IMR-90 (cell line): Measurements from ENCODE around the gene ANOS1. TPM values are rescaled to one million over a fixed set of nuclear protein-coding genes. Genes with fewer than 3 reads are reported as not detected.

Experiments used
- ATAC-seq: fragments of 200-7000 bp; cut with Tn5 transposase; 2 replicates; pipeline ENCODE4 v1.9.1; 2020; ENCODE audit warnings: low read depth, mild to moderate bottlenecking, moderate library complexity
- BruUV-seq: library from RNA; stranded (reverse); fragments of 400-500 nt; replicated peaks from 2 replicates; lab custom pipeline; 2021; lab: Mats Ljungman, UMichigan
- CTCF ChIA-PET: fragments of 300-600 bp; formaldehyde crosslinking; extraction: SDS; loops from one replicate; lab custom pipeline; 2021; ENCODE audit warnings: antibody characterized with exemption; lab: Yijun Ruan, JAX
- POLR2A ChIA-PET: fragments of 300-600 bp; sonication (Branson Sonifier 250); formaldehyde crosslinking; loops from one replicate; lab custom pipeline; 2022; ENCODE audit warnings: antibody characterized with exemption; ENCODE audit not compliant: unreplicated experiment; lab: Charles Lee
- DNase-seq: peaks from one replicate; pipeline ENCODE4 v3.0.0; 2013
- H2AFZ ChIP-seq: replicated peaks from 2 replicates; pipeline ENCODE3; 2013; ENCODE audit warnings: low read length, mild to moderate bottlenecking; ENCODE audit not compliant: poor library complexity
- H2AK5ac ChIP-seq: 2 replicates; pipeline ENCODE4 v1.6.1; 2013; ENCODE audit warnings: low read depth, low read length, inconsistent platforms
- H2AK9ac ChIP-seq: replicated peaks from 2 replicates; pipeline ENCODE3; 2013; ENCODE audit warnings: mild to moderate bottlenecking, low read depth, low read length, moderate library complexity; ENCODE audit not compliant: poor library complexity
- H2BK120ac ChIP-seq: 2 replicates; pipeline ENCODE4 v1.6.1; 2013; ENCODE audit warnings: low read depth, low read length, inconsistent platforms
- H2BK15ac ChIP-seq: 3 replicates; pipeline ENCODE4 v1.6.1; 2013; ENCODE audit warnings: low read depth, low read length, inconsistent platforms
- H2BK20ac ChIP-seq: 2 replicates; pipeline ENCODE4 v1.6.1; 2013; ENCODE audit warnings: low read depth, mild to moderate bottlenecking, inconsistent platforms, low read length, moderate library complexity
- H2BK5ac ChIP-seq: 2 replicates; pipeline ENCODE4 v1.6.1; 2013; ENCODE audit warnings: mild to moderate bottlenecking, low read depth, low read length, inconsistent platforms; ENCODE audit not compliant: poor library complexity, severe bottlenecking
- H3K14ac ChIP-seq: replicated peaks from 2 replicates; pipeline ENCODE4 v1.6.1; 2013; ENCODE audit warnings: low read depth, low read length, inconsistent platforms
- H3K18ac ChIP-seq: 2 replicates; pipeline ENCODE4 v1.6.1; 2013; ENCODE audit warnings: low read depth, low read length, control low read depth
- H3K23ac ChIP-seq: 2 replicates; pipeline ENCODE4 v1.6.1; 2013; ENCODE audit warnings: low read depth, low read length, inconsistent platforms
- H3K27ac ChIP-seq: 2 replicates; pipeline ENCODE4 v1.5.1; 2013; ENCODE audit warnings: mild to moderate bottlenecking, control low read depth, low read length; ENCODE audit not compliant: insufficient read depth
- H3K27me3 ChIP-seq: 2 replicates; pipeline ENCODE4 v1.6.1; 2013; ENCODE audit warnings: low read length; ENCODE audit not compliant: control insufficient read depth, insufficient read depth
- H3K36me3 ChIP-seq: 2 replicates; pipeline ENCODE4 v1.6.1; 2013; ENCODE audit warnings: low read length, mixed read lengths; ENCODE audit not compliant: control insufficient read depth, insufficient read depth
- H3K4ac ChIP-seq: 2 replicates; pipeline ENCODE4 v1.6.1; 2013; ENCODE audit warnings: low read depth, low read length, inconsistent platforms
- H3K4me1 ChIP-seq: 2 replicates; pipeline ENCODE4 v1.6.1; 2013; ENCODE audit warnings: low read length, mixed read lengths; ENCODE audit not compliant: control insufficient read depth, insufficient read depth
- H3K4me2 ChIP-seq: 2 replicates; pipeline ENCODE4 v1.6.1; 2013; ENCODE audit warnings: low read depth, mild to moderate bottlenecking, control low read depth, low read length, moderate library complexity
- H3K4me3 ChIP-seq: 2 replicates; pipeline ENCODE4 v1.5.1; 2013; ENCODE audit warnings: low read depth, mild to moderate bottlenecking, control low read depth, low read length, moderate library complexity; ENCODE audit not compliant: insufficient read depth
- H3K56ac ChIP-seq: 2 replicates; pipeline ENCODE4 v1.6.1; 2013; ENCODE audit warnings: low read length, inconsistent platforms; ENCODE audit not compliant: insufficient read depth; ENCODE audit errors: extremely low read depth
- H3K79me1 ChIP-seq, 2 experiments: 2 replicates each; pipeline ENCODE4 v1.6.1; 2013; ENCODE audit warnings: low read length in 2 of 2, inconsistent platforms in 1 of 2, low read depth in 1 of 2
- H3K9ac ChIP-seq: 2 replicates; pipeline ENCODE4 v1.6.1; 2013; ENCODE audit warnings: low read depth, low read length, control low read depth
- H3K9me1 ChIP-seq: 2 replicates; pipeline ENCODE4 v1.6.1; 2013; ENCODE audit warnings: low read length, inconsistent platforms; ENCODE audit not compliant: insufficient read depth
- H3K9me3 ChIP-seq: 2 replicates; pipeline ENCODE4 v1.6.1; 2013; ENCODE audit warnings: low read length; ENCODE audit not compliant: control insufficient read depth, insufficient read depth
- H4K20me1 ChIP-seq: 2 replicates; pipeline ENCODE4 v1.6.1; 2013; ENCODE audit warnings: low read length, inconsistent platforms; ENCODE audit not compliant: insufficient read depth
- H4K5ac ChIP-seq: 2 replicates; pipeline ENCODE4 v1.6.1; 2013; ENCODE audit warnings: mild to moderate bottlenecking, low read depth, low read length, control low read depth
- H4K8ac ChIP-seq, 2 experiments: 2 replicates each; pipeline ENCODE4 v1.6.1; 2013; ENCODE audit warnings: low read depth in 2 of 2, low read length in 2 of 2, control low read depth in 1 of 2, inconsistent platforms in 1 of 2
- H4K91ac ChIP-seq: 2 replicates; pipeline ENCODE4 v1.6.1; 2013; ENCODE audit warnings: low read depth, low read length, inconsistent platforms; ENCODE audit not compliant: insufficient read depth
- CEBPB ChIP-seq: IDR thresholded peaks from 2 replicates; pipeline ENCODE4 v1.6.1; 2012; ENCODE audit warnings: low read depth, low read length, improper control_type of control experiment
- CHD1 ChIP-seq: IDR thresholded peaks from 2 replicates; pipeline ENCODE4 v1.6.1; 2012; ENCODE audit warnings: low read depth, low read length, improper control_type of control experiment
- FOS ChIP-seq: fragments of 150-350 bp; IDR thresholded peaks from 2 replicates; pipeline ENCODE4 v1.6.1; 2016; ENCODE audit warnings: low read depth, low read length
- MAFK ChIP-seq: IDR thresholded peaks from 2 replicates; pipeline ENCODE4 v1.6.1; 2012; ENCODE audit warnings: low read depth, low read length, improper control_type of control experiment
- MAZ ChIP-seq: IDR thresholded peaks from 2 replicates; pipeline ENCODE4 v1.6.1; 2012; ENCODE audit warnings: low read depth, mild to moderate bottlenecking, low read length, improper control_type of control experiment, moderate library complexity, borderline replicate concordance
- MXI1 ChIP-seq: IDR thresholded peaks from 2 replicates; pipeline ENCODE4 v1.6.1; 2012; ENCODE audit warnings: low read depth, mild to moderate bottlenecking, low read length, moderate library complexity, borderline replicate concordance
- NFE2L2 ChIP-seq: fragments of 150-350 bp; IDR thresholded peaks from 2 replicates; pipeline ENCODE4 v1.6.1; 2016; ENCODE audit warnings: low read depth, mild to moderate bottlenecking, low read length
- POLR2A ChIP-seq: IDR thresholded peaks from 2 replicates; pipeline ENCODE4 v1.6.1; 2012; ENCODE audit warnings: mild to moderate bottlenecking, low read depth, low read length
- RCOR1 ChIP-seq: IDR thresholded peaks from 2 replicates; pipeline ENCODE4 v1.6.1; 2012; ENCODE audit warnings: mild to moderate bottlenecking, low read length, improper control_type of control experiment; ENCODE audit not compliant: insufficient replicate concordance
- SMC3 ChIP-seq: fragments of 150-350 bp; IDR thresholded peaks from 2 replicates; pipeline ENCODE4 v1.6.1; 2016; ENCODE audit warnings: low read depth, mild to moderate bottlenecking, antibody characterized with exemption, low read length, moderate library complexity
- WGBS, 2 experiments: methylation state at CpG; one replicate each; pipeline versions ENCODE4 v1.1.5 to v1.1.7; 2013; ENCODE audit warnings: missing lambda C conversion rate in 2 of 2; ENCODE audit not compliant: insufficient read length in 1 of 2; ENCODE audit errors: extremely low coverage in 2 of 2; 5-methylcytosine and 5-hydroxymethylcytosine counted together
- dilution Hi-C: fragments of 300-500 bp; cut with HindIII; formaldehyde crosslinking; loops from one replicate; pipeline ENCODE4 v1.14.3; 2018; ENCODE audit warnings: low sequenced_read_pairs; ENCODE audit not compliant: unreplicated experiment
- in situ Hi-C: fragments of 300-500 bp; cut with MboI; formaldehyde crosslinking; loops from 3 replicates; pipeline ENCODE4 v1.14.3; 2019; ENCODE audit warnings: low sequenced_read_pairs, inconsistent platforms, mixed read lengths
- intact Hi-C: fragments of 100-400 bp; cut with micrococcal nuclease; formaldehyde crosslinking; loops from 2 replicates; pipeline ENCODE4 v1.10.0; 2022
- polyA plus RNA-seq, 3 experiments: library from polyadenylated mRNA; depleted of rRNA; stranded (reverse); fragments of >200 nt; gene quantifications; 2 replicates each; pipeline ENCODE4 v1.2.3, GENCODE V29; 2012; ENCODE audit warnings: low replicate concordance in 1 of 3
- total RNA-seq: library from RNA; depleted of rRNA; stranded (reverse); fragments of >200 nt; gene quantifications from 2 replicates; pipeline ENCODE4 v1.2.3, GENCODE V29; 2012

ANOS1 gene
- total and polyA plus RNA-seq, 2 of the 4 experiments (the other 2 are of a cell fraction) = under 0.01 to 0.17 TPM

- intact Hi-C loops = no loop called here
- Histone ChIP-seq H2AFZ (no peak overlapping the region), H3K9ac (no peak overlapping the region), H3K9me1 (no peaks in the 10 kb centered on the region), H3K4me1 (no peaks in the 10 kb centered on the region), H2BK20ac (no peak overlapping the region), H3K27me3 (no peaks in the 10 kb centered on the region), H4K8ac (no peak overlapping the region), H3K4me3 (no peak overlapping the region), H4K5ac (no peak overlapping the region), H3K14ac (no peak overlapping the region), H4K91ac (no peak overlapping the region), H2BK120ac (no peak overlapping the region), H3K79me1 (no peaks in the 10 kb centered on the region), H3K4me2 (no peak overlapping the region), H3K36me3 (no peaks in the 10 kb centered on the region), H3K27ac (no peak overlapping the region), H3K56ac (no peak overlapping the region), H4K20me1 (no peaks in the 10 kb centered on the region), H3K23ac (no peak overlapping the region), H3K9me3 (peaks cover 5% of the 10 kb centered on the region; the same call in 1 of the 2 replicates), H3K4ac (no peak overlapping the region), H2BK15ac (no peak overlapping the region), H2AK9ac (no peak overlapping the region), H3K18ac (no peak overlapping the region), H2AK5ac (no peak overlapping the region), H2BK5ac (no peak overlapping the region)
- POLR2A ChIA-PET = no interaction called here
- BruUV-seq = no TSS peak
- in situ Hi-C loops = no loop called here
- dilution Hi-C loops = no loop called here
- TF ChIP-seq CHD1 (no peak), CEBPB (no peak), POLR2A (no peak), FOS (no peak), MXI1 (no peak), RCOR1 (no peak), SMC3 (no peak), MAZ (no peak), MAFK (no peak), NFE2L2 (no peak)
- 17% methylated on average over 1 of the region's 2 CpGs; no CpG with 5 or more reads in 1 of the 2 experiments for WGBS, 2 experiments
- DNase-seq = no peak
- ATAC-seq = no peak
- CTCF ChIA-PET = no interaction called here
Observed at GRCh38 chrX:8657883-8658282, 74.1 kb downstream of the ANOS1 start.
